Measurements from ENCODE around the gene CNTNAP2.
"Not testable (repeated sequence)": the region's sequence is repeated elsewhere in the genome, so short reads cannot be mapped to it uniquely, and the experiment has no call there.

The CNTNAP2 gene

DNA sequence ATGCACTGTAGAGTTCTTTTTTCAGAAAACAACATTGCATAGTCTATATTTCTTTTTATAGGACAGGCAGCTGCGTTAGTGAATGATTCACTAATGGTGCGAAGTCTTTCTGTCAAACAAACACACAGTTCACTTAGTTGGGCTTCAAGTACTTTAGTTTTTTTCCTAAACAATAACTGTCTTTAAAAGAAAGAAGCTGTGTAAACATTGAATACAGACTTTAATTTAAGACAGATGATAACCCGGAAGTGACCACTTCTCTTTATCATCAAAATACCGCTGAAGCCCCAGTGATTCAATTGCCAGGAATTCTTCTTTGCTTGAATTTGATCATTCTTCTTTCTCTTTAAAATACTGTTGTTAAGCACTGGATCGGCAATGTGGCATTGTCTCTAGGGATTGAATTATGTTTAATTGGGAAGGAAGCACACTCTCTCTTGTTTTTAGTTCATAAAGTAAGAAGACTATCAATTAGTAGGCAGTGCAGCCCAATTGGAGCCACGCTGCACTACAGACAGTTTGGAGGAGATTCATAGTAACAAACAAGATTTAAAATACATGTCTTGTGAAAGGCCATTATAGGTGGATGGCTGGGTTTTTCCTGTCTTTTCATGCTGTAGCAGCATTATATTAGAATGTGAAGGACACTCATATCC is 30.4 kb downstream of the CNTNAP2 start:
- DNase-seq (ENCODE audit: low read depth in 4 of 4, low spot score in 1 of 4): no peak

- DNase-seq (ENCODE audit: low read depth in 4 of 4, low spot score in 1 of 4): no peak
These were observed 33.6 kb downstream of the CNTNAP2 start for GRCh38 chr7:146150153-146150552.

DNA sequence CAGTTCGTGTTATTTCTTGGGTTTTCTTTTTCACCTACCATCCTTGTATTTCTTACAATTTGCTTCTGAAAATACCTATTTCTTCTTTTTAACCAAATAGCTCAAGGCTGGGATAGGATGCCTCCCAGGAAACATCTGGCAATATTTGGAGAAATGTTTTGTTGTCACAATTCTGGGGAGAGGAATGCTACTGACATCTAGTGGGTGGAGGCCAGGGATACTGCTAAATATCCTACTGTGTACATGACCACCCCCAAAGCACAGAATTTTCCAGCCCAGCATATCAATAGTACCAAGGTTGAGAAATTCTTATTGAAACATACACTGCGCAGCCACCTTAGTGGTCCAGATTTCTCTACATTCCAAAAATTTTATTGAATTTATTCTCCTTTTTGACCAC is 55.5 kb downstream of the CNTNAP2 start:
- DNase-seq (ENCODE audit: low read depth in 4 of 4, low spot score in 1 of 4): no peak

GRCh38 chr7:146175716-146176115 is 59.1 kb downstream of the CNTNAP2 start:
- no peak for DNase-seq (ENCODE audit: low read depth in 4 of 4, low spot score in 1 of 4)

- DNase-seq (ENCODE audit: low read depth in 4 of 4, low spot score in 1 of 4): no peak
These were observed 60.3 kb downstream of the CNTNAP2 start for GRCh38 chr7:146176860-146177259.

GRCh38 chr7:146177301-146177700 is 60.7 kb downstream of the CNTNAP2 start:
- no peak for DNase-seq (ENCODE audit: low read depth in 4 of 4, low spot score in 1 of 4)

- no peak for DNase-seq (ENCODE audit: low read depth in 4 of 4, low spot score in 1 of 4)
These were observed 69.2 kb downstream of the CNTNAP2 start for GRCh38 chr7:146185844-146186243.

- not testable (repeated sequence) for DNase-seq (ENCODE audit: low read depth in 4 of 4, low spot score in 1 of 4)
These were observed 74.8 kb downstream of the CNTNAP2 start for GRCh38 chr7:146191428-146191827.

DNA sequence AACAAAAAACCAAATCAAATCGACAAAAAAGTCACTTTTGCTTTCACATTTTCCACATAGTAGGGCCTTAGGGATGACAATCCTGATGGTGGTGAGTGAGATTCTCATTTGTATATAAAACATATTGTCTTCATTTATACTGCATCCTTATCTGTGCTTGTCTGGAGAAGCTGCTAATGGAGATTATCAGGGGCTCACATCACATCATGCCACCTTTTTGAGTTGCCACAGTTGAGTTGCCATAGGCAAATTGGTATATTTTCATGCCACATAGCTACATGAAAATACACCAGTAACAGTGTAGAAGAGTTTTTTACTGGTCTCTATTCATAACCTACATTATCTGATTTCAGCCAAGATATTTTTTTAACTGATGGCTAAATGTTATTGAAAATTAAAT is 85.3 kb downstream of the CNTNAP2 start:
- DNase-seq (ENCODE audit: low read depth in 4 of 4, low spot score in 1 of 4): no peak

- DNase-seq (ENCODE audit: low read depth in 4 of 4, low spot score in 1 of 4): no peak
These were observed 89.7 kb downstream of the CNTNAP2 start for GRCh38 chr7:146206270-146206669.

DNA sequence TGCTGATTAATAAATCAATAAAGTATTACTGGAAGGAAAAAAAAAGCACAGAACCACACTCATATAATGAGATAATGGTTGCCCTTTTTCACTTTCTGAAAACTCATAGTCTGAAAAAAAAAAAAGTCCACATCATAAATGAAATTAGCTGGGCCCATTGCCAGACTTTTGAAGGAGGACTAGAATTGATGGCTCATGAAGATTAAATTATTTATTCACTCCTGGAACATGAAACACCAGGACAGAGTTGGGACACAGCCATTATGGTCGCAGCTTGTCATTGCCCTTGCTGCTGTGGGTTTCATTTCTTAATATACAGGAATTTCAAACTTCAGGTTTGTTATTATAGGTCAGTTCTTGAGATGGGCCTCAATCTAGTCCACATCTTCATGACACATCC is 91.9 kb downstream of the CNTNAP2 start:
- no peak for DNase-seq (ENCODE audit: low read depth in 4 of 4, low spot score in 1 of 4)

DNA sequence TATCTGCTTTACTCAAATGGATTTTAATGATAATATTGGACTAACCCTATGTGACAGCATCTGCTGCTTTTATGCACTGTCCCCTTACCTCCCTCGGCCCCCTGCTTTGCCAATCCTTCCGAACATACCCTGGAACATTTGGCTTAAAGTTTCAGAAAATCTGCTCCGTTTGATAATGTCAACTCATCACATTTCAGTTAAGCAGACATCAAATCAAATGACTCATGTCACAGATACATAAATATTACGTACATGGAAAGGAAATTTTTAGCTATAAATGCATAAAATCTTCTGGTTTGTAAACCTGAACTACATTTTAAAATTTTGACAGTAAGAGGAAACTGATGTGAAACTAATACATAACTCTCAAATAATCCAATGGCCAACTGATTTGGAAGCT is 98.2 kb downstream of the CNTNAP2 start:
- DNase-seq (ENCODE audit: low read depth in 4 of 4, low spot score in 1 of 4): no peak

DNA sequence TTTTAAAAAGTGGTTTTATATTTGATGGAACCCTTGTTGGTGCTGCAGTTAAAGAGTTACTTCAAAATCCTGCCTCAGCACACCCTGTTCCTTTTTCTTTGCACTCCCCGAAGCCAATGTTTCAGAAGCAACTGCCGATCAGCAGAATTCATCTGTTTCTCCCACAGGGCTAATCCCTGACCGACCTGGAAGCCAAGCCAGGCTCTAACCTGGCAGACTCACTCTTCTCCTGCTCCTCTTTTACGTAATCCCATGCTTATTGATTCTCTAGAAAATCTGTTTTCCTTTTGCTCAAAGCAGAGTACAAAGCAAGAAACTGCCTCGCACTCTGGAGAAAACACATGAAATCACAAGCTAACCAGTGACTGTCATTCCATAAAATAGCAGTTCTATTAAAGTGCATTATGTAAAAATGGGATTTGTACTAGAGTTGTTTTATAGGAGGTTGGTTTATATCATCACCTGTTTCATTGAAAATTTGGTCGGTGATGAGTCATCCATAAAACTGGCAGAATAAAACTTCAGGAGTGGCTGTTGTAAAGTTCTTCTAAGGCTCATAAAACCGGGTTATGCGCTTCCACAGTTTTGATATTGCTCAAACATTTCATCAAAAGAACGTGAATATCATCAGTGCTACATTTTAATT is 99.9 kb downstream of the CNTNAP2 start:
- no peak for DNase-seq (ENCODE audit: low read depth in 4 of 4, low spot score in 1 of 4)

DNA sequence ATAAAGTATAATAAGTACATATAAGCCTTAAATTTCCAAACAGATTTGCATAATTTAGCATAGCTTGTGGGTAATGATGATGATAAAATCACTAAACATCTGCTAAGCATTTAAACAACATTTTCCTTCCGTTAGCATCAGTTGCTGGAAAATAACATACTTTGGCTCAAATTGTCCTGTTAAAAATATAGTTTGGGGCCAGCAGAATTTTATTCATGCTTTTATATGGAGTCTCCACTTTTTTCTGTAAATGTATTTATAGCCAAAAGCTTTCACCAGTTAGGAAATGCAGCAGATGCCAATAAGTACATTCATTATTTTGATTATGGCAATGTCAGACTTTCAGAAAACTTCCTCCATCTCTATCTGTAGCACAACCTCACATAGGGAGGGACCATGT is 107.2 kb downstream of the CNTNAP2 start:
- DNase-seq (ENCODE audit: low read depth in 4 of 4, low spot score in 1 of 4): no peak

- no peak for DNase-seq (ENCODE audit: low read depth in 4 of 4, low spot score in 1 of 4)
These were observed 116.0 kb downstream of the CNTNAP2 start for GRCh38 chr7:146232604-146233003.

DNA sequence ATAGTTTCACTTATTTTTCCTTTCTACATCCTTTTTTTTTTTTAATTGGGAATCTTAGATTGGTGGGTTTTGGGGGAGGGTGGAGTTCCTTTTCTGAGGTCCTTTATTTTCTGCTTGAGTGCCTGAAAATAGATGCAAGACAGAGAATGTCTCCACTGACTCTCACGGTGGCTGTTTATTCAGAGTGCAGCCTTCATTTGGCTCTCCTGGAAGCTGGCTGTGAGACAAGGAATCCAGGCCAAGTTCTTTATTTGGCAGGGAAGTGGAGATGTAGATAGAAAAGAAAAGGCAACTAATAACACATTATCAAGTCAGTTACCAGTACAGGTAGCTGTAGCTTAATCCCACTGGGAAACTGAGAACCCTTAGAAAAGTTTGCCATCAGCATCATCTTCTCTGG is 118.6 kb downstream of the CNTNAP2 start:
- no peak for DNase-seq (ENCODE audit: low read depth in 4 of 4, low spot score in 1 of 4)

DNA sequence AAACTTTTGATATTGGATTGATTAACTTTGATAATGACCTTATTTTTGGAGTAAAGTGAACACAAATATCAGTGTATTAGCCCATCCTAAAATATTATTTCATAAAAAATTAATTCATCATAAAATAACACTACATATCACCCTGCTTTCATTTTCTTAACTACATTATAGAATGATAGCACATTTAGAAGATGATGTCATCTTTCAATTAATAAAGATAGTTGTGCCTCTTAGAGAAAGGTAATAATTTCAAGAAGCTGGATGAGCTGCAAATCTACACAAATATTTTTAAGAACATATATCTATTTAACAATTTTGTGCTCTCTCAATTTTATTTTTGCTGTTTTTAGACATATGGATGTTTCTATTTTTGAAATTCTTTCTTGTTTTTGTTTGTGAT is 126.1 kb downstream of the CNTNAP2 start:
- no peak for DNase-seq (ENCODE audit: low read depth in 4 of 4, low spot score in 1 of 4)

GRCh38 chr7:146247991-146248390 is 131.4 kb downstream of the CNTNAP2 start:
- DNase-seq (ENCODE audit: low read depth in 4 of 4, low spot score in 1 of 4): not testable (repeated sequence)

DNA sequence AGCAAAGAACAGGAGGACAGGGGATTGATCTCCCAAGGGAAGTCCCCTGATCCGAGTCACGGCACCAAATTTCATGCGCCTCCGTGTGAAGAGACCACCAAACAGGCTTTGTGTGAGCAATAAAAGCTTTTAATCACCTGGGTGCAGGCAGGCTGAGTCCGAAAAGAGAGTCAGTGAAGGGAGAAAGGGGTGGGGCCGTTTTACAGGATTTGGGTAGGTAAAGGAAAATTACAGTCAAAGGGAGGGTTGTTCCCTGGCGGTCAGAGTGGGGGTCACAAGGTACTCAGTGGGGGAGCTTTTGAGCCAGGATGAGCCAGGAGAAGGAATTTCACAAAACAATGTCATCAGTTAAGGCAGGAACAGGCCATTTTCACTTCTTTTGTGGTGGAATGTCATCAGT is 132.1 kb downstream of the CNTNAP2 start:
- DNase-seq (ENCODE audit: low read depth in 4 of 4, low spot score in 1 of 4): not testable (repeated sequence)

DNA sequence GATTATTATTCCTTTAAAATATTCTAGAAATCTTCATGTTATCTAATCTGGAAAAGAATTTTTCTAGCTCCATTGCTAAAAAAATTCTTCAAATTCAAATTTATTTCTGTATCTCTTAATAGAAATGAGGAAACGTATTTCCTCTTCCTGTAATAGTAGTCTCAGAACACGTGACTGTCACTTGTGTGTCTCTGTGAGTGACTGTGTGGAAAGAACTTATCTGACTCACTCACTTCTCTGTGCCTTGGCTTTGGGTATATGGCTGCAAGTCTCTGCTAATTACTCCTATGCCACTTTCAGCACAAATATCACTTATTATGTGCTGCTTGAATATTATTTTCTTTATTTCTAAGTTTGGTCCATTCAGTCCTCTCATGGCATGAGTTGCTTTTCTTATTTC is 132.7 kb downstream of the CNTNAP2 start:
- DNase-seq (ENCODE audit: low read depth in 4 of 4, low spot score in 1 of 4): no peak

DNA sequence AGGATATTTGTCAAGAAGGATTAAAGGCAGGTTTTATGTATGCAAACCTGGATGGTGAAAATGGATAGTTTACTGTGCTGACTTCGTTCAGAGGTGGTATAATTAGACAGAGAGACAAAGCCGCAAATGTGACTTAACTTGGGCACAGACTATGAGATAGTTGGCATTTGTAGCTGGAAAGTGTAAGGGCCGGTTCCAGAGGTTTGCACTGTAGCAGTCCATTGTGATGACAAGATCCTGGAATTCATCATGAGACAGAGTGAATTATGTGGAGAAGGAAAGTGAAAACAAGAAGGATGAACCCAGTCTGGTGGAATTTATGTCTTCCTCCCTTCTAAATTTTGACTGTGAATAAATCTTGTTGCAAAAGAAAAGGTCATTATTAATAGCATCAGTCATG is 139.0 kb downstream of the CNTNAP2 start:
- no peak for DNase-seq (ENCODE audit: low read depth in 4 of 4, low spot score in 1 of 4)

DNA sequence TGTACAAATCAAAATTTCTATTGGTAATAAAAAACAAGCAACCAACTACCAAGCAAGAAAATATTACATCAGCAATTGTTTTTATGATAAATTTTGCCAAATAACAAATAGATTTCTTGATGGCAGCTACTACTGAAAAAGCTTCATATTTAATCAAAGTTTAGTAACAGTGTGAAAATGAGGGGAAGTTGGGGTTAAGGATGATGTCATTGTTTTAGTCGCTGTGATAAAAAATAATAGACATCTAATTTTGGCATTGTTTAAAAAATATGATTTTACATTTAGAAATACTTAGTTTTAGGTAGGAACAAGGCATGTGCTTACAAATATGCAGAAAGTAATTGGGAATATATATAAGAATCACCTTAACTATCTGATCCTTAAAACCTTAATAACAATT is 145.9 kb downstream of the CNTNAP2 start:
- no peak for DNase-seq (ENCODE audit: low read depth in 4 of 4, low spot score in 1 of 4)

DNA sequence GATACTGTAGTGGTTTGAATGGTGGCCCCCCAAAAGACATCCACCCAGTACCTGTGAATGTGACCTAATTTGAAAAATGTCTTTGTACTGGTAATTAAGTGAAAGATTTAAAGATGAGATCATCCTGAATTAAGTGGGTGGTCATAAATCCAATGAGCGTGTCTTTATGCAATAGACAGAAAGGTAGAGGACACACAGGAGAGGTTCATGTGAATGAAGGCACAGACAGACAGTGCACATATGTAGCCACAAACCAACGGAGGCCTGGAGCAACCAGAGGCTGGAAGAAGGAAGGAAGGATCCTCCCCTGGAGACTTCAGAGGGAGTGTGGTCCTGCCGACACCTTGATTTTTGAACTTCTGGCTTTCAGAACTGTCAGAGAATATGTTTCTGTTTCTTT is 160.3 kb downstream of the CNTNAP2 start:
- DNase-seq (ENCODE audit: low read depth in 4 of 4, low spot score in 1 of 4): no peak

Data from stimulated activated CD4-positive, alpha-beta T cell treated with anti-CD3 and anti-CD28 coated beads, Interleukin-1b, Interleukin-23, amount 100 ng/mL, for 24 hours (primary cell).